ENCODE data around the gene STK17A. TPM values are rescaled to one million over a fixed set of nuclear protein-coding genes. Genes with fewer than 3 reads are reported as not detected.
"Not testable (repeated sequence)": the region's sequence is repeated elsewhere in the genome, so short reads cannot be mapped to it uniquely, and the experiment has no call there.

Gene STK17A
- total RNA-seq, 1 donor from 2014 or later, result 47.4 TPM

DNA sequence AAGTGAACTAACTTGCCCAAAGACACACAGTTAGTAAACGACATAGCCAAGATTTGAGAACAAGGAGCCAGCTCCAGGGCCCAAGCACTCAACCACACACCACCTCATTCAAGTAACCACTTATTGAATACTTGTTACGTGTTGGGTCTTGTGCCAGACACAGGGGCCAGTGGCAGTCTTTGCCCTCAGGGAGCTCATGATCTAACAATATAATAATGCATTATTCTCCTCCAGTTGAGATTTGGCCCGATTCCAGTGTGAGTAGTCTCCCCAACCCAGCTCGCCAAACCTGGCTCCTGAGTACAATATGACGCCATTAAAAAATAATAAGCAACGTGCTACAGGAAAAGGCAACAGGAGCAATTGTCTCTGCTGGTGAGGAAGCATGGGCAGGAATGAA, 14.4 kb upstream of the STK17A start:
- intact Hi-C loops (cut with micrococcal nuclease), result no loop called here

DNA sequence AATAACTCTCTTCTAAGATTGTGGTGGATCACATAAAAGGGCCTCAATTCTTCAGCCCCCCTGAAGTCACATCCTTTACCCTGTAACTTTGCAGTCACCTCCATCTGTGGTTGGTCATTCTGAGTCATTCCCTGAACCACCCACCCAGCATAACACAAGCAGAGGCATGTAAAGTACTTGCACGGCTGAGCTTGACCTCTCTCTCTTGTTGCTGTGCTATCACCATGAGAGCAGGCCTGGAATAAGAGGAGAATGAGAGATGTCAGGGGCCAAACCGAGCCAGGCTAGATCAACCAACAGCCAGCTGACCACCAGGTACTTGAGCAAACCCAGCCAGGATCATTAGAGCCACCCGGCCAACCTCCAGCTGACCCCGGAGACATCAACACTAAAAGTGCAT, 13.5 kb upstream of the STK17A start:
- intact Hi-C loops (cut with micrococcal nuclease), result no loop called here

- intact Hi-C loops (cut with micrococcal nuclease), result no loop called here
Observed at GRCh38 chr7:43570688-43571365, 12.1 kb upstream of the STK17A start.

- intact Hi-C loops (cut with micrococcal nuclease), result no loop called here
Observed at GRCh38 chr7:43572516-43573049, 10.3 kb upstream of the STK17A start.

GRCh38 chr7:43573832-43574231, 9.1 kb upstream of the STK17A start:
- intact Hi-C loops (cut with micrococcal nuclease), result not testable (repeated sequence)

DNA sequence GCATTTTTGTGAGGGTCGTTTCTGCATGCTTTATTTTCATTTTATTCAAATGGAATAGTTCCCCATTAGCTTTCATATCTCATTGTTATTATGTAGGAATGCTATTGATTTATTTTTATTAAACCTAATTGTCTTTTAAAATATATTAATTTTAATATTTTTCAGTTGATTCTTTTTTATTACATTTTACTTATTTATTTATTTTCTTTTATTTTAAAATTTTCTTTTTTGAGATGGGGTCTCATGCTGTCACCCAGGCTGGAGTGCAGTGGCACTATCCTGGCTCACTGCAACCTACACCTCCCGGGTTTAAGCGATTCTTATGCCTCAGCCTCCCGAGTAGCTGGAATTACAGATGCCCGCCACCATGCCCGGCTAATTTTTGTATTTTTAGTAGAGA, 7.4 kb upstream of the STK17A start:
- intact Hi-C loops (cut with micrococcal nuclease), result no loop called here

GRCh38 chr7:43576241-43576640, 6.7 kb upstream of the STK17A start:
- intact Hi-C loops (cut with micrococcal nuclease), result no loop called here

DNA sequence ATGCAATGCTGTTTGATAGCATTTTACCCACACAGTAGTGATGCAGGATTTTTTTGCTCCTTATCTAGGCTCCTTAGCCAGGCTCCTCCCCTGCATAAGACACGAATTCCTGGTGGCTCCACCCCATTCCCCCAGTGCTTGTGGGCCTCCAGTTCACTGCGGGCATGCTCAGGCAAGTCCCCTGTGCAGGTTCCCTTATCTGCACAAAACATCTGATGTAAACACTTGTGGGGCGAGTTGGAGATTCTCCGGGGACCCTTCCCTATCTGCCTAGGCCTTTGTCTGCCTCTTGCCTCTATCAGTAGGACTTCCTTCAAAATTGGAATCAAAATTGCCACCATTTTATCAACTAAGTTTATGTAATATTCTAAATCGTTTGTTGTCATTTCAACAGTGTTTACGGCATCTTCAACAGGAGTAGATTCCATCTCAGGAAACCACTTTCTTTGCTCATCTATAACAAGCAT, 5.4 kb upstream of the STK17A start:
- intact Hi-C loops (cut with micrococcal nuclease), result no loop called here

DNA sequence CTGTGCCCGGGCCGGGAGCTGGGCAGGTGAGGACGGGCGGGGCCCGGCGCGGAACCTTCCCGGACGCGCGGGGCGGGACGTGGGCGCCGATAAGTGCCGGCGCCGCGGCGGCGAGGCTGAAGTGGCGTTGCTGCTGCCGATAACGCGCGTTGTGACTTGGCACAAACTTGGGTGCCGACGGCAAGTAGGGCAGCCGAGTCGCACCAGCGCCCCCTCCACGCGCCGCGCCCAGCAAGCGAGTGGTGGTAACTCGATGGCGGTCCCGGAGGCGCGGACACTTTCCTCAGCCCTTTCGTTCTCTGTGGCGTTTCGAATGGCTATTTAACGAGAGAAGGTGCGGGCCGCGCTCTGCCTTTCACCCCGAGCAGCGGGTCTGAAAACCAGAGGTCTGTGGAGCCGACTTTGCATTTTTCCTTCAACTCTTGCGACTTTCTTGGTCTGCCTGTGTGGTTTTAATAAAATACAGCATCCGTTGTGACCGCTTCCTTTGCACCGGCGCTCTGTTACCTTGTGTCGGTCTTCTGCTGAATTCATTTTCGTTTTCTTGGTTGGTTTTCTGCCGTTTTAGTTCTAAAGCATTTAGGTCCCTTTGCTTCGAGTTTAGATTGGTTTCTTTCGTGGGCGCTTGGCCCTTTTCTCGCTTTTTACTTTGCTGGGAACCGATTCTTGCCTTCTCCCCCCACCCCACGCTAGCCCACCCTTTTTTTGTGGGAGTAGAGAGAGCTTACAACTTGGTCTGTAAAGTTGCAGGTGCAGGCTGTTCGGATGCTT, 701 bp downstream of the STK17A start:
- intact Hi-C loops (cut with micrococcal nuclease), result loop anchor here (1.0 to 5.0 kb wide), 5 partner anchors 146 to 651 kb away; partner anchors contain the start of genes COA1, MRPL32, MRPS24 and PSMA2

DNA sequence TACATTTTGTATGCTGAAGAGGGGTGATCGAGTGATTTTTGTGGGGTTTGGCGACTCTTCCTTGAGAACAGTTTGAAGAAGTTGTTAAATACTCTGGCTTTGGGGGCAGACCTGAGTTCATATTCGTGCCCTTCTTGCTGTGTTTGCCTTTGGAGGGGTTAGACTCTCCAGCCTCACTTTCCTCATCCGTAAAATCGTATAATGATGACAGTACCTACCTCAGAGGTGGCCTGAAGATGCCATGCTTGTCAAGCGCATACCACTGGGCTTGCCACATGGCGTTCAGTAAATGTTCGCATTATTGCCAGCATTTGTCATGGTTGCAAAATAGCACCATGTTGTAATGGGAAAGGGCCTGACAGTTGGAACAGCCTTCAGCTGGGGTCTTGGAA, 1.3 kb downstream of the STK17A start:
- intact Hi-C loops (cut with micrococcal nuclease), result loop anchor here (5.0 kb wide), 2 partner anchors 343 to 637 kb away; partner anchors contain the start of gene UBE2D4

DNA sequence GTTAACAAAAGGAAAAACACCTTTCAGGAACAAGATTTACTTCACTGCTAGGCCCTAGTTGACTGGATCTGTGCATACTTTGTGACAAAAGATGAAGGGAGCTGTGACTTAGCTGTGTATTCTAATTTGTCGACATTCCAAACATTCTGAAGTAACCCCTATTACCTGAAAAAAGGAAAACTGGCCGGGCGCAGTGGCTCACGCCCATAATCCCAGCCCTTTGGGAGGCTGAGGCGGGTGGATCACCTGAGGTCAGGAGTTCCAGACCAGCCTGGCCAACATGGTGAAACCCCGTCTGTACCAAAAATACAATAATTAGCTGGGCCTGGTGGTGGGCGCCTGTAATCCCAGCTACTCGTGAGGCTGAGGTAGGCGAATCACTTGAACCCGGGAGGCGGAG, 1.8 kb downstream of the STK17A start:
- intact Hi-C loops (cut with micrococcal nuclease), result loop anchor here (5.0 kb wide), 2 partner anchors 343 to 637 kb away; partner anchors contain the start of gene UBE2D4

- intact Hi-C loops (cut with micrococcal nuclease), result no loop called here
Observed at GRCh38 chr7:43585562-43585961, 2.7 kb downstream of the STK17A start.

- intact Hi-C loops (cut with micrococcal nuclease), result loop anchor here (1.0 kb wide), 2 partner anchors 39 to 63 kb away; no protein-coding TSS in a partner anchor
Observed at GRCh38 chr7:43586251-43586900, 3.5 kb downstream of the STK17A start.

DNA sequence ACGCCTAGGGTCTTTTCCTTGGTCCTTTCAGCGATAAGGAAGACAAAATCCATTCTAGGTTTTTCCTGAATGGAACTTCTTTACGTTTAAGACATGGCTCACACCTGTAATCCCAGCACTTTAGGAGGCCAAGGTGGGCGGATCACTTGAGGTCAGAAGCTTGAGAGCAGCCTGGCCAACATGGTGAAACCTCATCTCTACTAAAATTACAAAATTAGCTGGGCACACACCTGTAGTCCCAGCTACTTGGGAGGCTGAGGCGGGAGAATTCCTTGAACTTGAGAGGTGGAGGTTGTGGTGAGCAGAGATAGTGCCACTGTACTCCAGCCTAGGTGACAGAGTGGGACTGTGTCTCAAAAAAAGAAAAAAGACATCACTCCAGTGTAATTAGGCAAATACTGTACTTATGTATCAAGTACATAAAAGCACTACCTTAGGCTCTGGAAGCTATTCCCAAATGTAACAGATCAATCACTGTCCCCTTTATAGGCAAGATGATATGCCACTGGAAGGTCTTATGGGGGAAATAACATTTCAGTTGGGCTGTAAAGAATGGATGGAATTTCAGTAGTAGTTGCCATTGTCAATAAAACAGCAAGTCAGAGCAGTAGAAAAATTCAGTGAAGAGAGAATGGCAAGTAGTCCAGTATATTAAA, 5.7 kb downstream of the STK17A start:
- intact Hi-C loops (cut with micrococcal nuclease), result no loop called here

GRCh38 chr7:43589133-43589478, 6.2 kb downstream of the STK17A start:
- intact Hi-C loops (cut with micrococcal nuclease), result no loop called here

DNA sequence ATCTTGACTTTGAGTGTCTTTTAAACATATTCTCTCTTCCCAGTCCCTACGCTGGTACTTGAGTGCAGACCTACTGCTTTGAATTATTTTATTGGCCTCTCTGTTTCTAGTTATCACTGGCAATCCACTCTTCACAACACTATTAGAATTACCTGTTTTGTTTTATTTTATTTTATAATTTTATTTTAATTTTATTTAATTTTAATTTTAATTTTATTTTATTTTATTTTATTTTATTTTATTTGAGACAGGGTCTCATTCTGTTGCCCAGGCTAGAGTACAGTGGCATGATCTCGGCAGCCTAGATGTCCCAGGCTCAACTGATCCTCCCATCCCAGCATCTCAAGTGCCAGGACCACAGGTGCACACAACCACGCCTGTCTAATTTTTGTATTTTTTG, 6.8 kb downstream of the STK17A start:
- intact Hi-C loops (cut with micrococcal nuclease), result no loop called here

DNA sequence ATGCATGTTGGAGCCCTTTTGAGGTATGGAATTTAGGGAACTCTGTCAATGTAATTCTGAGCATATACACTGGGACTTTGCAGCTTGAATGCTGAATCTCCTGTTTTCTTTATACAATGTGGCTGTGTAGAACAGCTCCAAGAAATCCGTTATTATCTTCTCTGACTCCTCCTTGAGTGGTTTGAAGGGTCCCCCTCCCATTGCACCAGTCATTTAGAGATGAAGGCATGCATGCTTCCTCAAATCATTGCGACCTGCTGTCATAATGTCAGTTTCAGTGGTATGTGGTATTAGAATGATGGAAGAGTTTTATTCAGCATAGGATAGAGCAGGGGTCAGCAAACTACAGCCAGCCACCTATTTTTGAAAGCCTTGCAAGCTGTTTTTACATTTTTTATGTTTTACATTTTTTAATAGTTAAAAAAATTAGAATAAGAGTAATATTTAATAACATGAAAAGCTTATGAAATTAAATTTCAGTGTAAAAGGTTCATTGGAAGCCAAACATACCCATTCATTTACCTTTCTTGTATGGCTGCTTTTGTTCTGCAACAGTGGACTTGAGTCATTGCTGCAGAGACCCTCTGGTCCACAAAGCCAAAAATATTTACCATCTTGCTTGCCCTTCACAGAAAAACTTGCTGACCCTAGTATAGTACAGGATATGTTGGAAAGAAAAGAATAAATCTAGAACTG, 8.1 kb downstream of the STK17A start:
- intact Hi-C loops (cut with micrococcal nuclease), result no loop called here

- intact Hi-C loops (cut with micrococcal nuclease), result no loop called here
Observed at GRCh38 chr7:43591558-43592180, 8.8 kb downstream of the STK17A start.

DNA sequence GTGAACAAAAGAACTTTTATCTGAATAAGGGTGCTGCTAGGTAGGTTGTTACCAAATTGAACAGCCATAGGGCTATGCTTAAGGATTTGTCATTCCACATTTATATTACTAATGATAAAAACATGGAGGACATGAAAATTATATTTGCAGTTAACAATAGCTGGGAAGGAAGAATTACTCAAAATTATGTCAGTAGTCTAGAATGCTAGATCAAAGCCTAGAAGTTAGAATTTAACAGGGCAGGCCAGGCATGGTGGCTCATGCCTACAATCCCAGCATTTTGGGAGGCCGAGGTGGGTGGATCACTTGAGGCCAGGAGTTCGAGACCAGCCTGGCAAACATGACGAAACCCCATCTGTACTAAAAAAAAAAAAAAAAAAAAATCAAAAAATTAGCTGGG, 9.4 kb downstream of the STK17A start:
- intact Hi-C loops (cut with micrococcal nuclease), result no loop called here

- intact Hi-C loops (cut with micrococcal nuclease), result no loop called here
Observed at GRCh38 chr7:43593010-43593409, 10.1 kb downstream of the STK17A start.

Measured in T-helper 2 cell treated with Interferon-gamma antibody and Interleukin-4, amounts not matched to agents 100 ng/mL and 5 ng/mL, for 36 hours (primary cell).